CD4-positive, alpha-beta memory T cell (primary cell): ENCODE data around the gene CST11. TPM values are rescaled to one million over a fixed set of nuclear protein-coding genes. Genes with fewer than 3 reads are reported as not detected.

Source experiments
- CTCF ChIA-PET: fragments of 350-600 bp; sonication (Branson Sonifier 250); formaldehyde crosslinking; loops from one replicate; lab custom pipeline; 2021; ENCODE audit warnings: inconsistent platforms; ENCODE audit not compliant: partially characterized antibody; lab: Charles Lee
- POLR2A ChIA-PET: fragments of 350-600 bp; sonication (Branson Sonifier 250); formaldehyde crosslinking; loops from one replicate; lab custom pipeline; 2021; ENCODE audit not compliant: partially characterized antibody; lab: Charles Lee
- DNase-seq, 5 donors: peaks; one replicate each; pipeline versions ENCODE4 v3.0.0 to v3.0.0-alpha.2; 2020 to 2022; ENCODE audit warnings: mixed read lengths in 1 of 5
- H3K27ac ChIP-seq: one replicate; pipeline ENCODE4 v1.7.0; 2013; ENCODE audit warnings: low read depth, low read length
- H3K27me3 ChIP-seq: 2 replicates; pipeline ENCODE4 v1.7.0; 2013; ENCODE audit warnings: mild to moderate bottlenecking, low read length, moderate library complexity; ENCODE audit not compliant: insufficient read depth
- H3K36me3 ChIP-seq: 2 replicates; pipeline ENCODE4 v1.7.0; 2013; ENCODE audit warnings: mild to moderate bottlenecking, low read length, moderate library complexity; ENCODE audit not compliant: insufficient read depth
- H3K4me1 ChIP-seq: 2 replicates; pipeline ENCODE4 v1.7.0; 2013; ENCODE audit warnings: mild to moderate bottlenecking, low read length, moderate library complexity; ENCODE audit not compliant: insufficient read depth
- H3K4me3 ChIP-seq, 2 donors: one replicate each; pipeline ENCODE4 v1.7.0; 2013; ENCODE audit warnings: low read length in 2 of 2, mild to moderate bottlenecking in 1 of 2
- H3K9me3 ChIP-seq, 2 donors: one replicate each; pipeline ENCODE4 v1.7.0; 2013; ENCODE audit warnings: low read length in 2 of 2, control low read depth in 1 of 2; ENCODE audit not compliant: control insufficient read depth in 1 of 2
- H3K27ac Mint-ChIP-seq, 7 donors: one replicate each; pipeline ENCODE4 v1.8.0; 2020 to 2021; ENCODE audit warnings: mixed read lengths in 7 of 7, mild to moderate bottlenecking in 6 of 7, inconsistent platforms in 3 of 7, moderate library complexity in 3 of 7
- H3K27me3 Mint-ChIP-seq, 2 donors: one replicate each; pipeline ENCODE4 v1.8.0; 2020 to 2021; ENCODE audit warnings: mixed read lengths in 2 of 2
- H3K36me3 Mint-ChIP-seq, 2 donors: one replicate each; pipeline ENCODE4 v1.8.0; 2020 to 2021; ENCODE audit warnings: mixed read lengths in 2 of 2, inconsistent platforms in 1 of 2, mild to moderate bottlenecking in 1 of 2
- H3K4me1 Mint-ChIP-seq, 4 donors: one replicate each; pipeline ENCODE4 v1.8.0; 2020 to 2021; ENCODE audit warnings: mixed read lengths in 4 of 4, mild to moderate bottlenecking in 1 of 4
- H3K4me3 Mint-ChIP-seq, 8 donors: one replicate each; pipeline ENCODE4 v1.8.0; 2020 to 2021; ENCODE audit warnings: mixed read lengths in 8 of 8, mild to moderate bottlenecking in 7 of 8, moderate library complexity in 6 of 8, inconsistent platforms in 3 of 8
- H3K9me3 Mint-ChIP-seq, 8 donors: one replicate each; pipeline ENCODE4 v1.8.0; 2020 to 2021; ENCODE audit warnings: mixed read lengths in 8 of 8, mild to moderate bottlenecking in 5 of 8, inconsistent platforms in 3 of 8, moderate library complexity in 1 of 8
- intact Hi-C: fragments of 100-400 bp; cut with micrococcal nuclease; formaldehyde crosslinking; loops from one replicate; pipeline ENCODE4 v1.15.1; 2023
- polyA plus RNA-seq, 2 donors: library from polyadenylated mRNA; unstranded; fragments of 300-500 nt; fragmentation: Illumina TruSeq; gene quantifications; one replicate each; pipeline ENCODE4 v1.2.3, GENCODE V29; 2021
- total RNA-seq, 2 experiments: library from RNA; stranded (reverse); gene quantifications; one replicate each; pipeline ENCODE4 v1.2.3, GENCODE V29; 2021

The CST11 gene
- total and polyA plus RNA-seq, 4 experiments from 2014 or later, result not detected

- H3K27me3 ChIP-seq, result no peaks in the 10 kb centered on the region
- intact Hi-C loops, result no loop called here
- H3K4me3 ChIP-seq, result no peak overlapping the region
- H3K27ac ChIP-seq, result no peak overlapping the region
- Mint-ChIP-seq H3K9me3 (no peaks in the 10 kb centered on the region), H3K36me3 (peaks cover 0 to 2% of the 10 kb centered on the region in 2 donors), H3K27ac (peak overlapping the region in 2 of 7 donors; percentile 13 to 22), H3K27me3 (no peaks in the 10 kb centered on the region), H3K4me1 (peaks cover 17 to 58% (median 42%) of the 10 kb centered on the region in 4 donors), H3K4me3 (peak overlapping the region in 2 of 8 donors; percentile 9 to 25)
- ChIA-PET POLR2A (interaction anchor here (7.6 kb wide), 1 partner anchor 65 kb away, joined by 86 read pairs; the partner anchor contains the start of gene NXT1), CTCF (interaction anchor here (0.9 to 7.7 kb wide), 4 partner anchors 9 to 65 kb away, joined by 3 to 66 read pairs (median 4); partner anchors contain the start of gene NXT1)
- no peak for DNase-seq
- no peaks in the 10 kb centered on the region for H3K9me3 ChIP-seq
- H3K36me3 ChIP-seq, result no peaks in the 10 kb centered on the region
- peaks cover 21% of the 10 kb centered on the region for H3K4me1 ChIP-seq
These were observed 37.1 kb downstream of the CST11 start for GRCh38 chr20:23415555-23415954.

- CTCF ChIA-PET, result interaction anchor here (1.3 kb wide), 1 partner anchor 13 kb away, joined by 3 read pairs; no protein-coding TSS in a partner anchor
- no peak overlapping the region for H3K27ac ChIP-seq
- H3K36me3 ChIP-seq, result no peaks in the 10 kb centered on the region
- peaks cover 19% of the 10 kb centered on the region for H3K4me1 ChIP-seq
- H3K27me3 ChIP-seq, result no peaks in the 10 kb centered on the region
- Mint-ChIP-seq H3K36me3 (no peaks in the 10 kb centered on the region), H3K27me3 (no peaks in the 10 kb centered on the region), H3K27ac (no peak overlapping the region), H3K9me3 (no peaks in the 10 kb centered on the region), H3K4me3 (no peak overlapping the region), H3K4me1 (peaks cover 12 to 55% (median 42%) of the 10 kb centered on the region in 4 donors)
- H3K9me3 ChIP-seq, result no peaks in the 10 kb centered on the region
- POLR2A ChIA-PET, result no interaction called here
- no peak overlapping the region for H3K4me3 ChIP-seq
- DNase-seq, result no peak
- intact Hi-C loops, result no loop called here
These were observed 38.0 kb downstream of the CST11 start for GRCh38 chr20:23414526-23415188.

GRCh38 chr20:23413862-23414422 is 38.7 kb downstream of the CST11 start:
- no peaks in the 10 kb centered on the region for H3K36me3 ChIP-seq
- no peaks in the 10 kb centered on the region for H3K9me3 Mint-ChIP-seq
- no peak overlapping the region for H3K27ac ChIP-seq

GRCh38 chr20:23412026-23412425 is 40.6 kb downstream of the CST11 start:
- H3K36me3 ChIP-seq, result no peaks in the 10 kb centered on the region
- Mint-ChIP-seq H3K27ac (no peak overlapping the region), H3K9me3 (no peaks in the 10 kb centered on the region), H3K27me3 (no peaks in the 10 kb centered on the region), H3K36me3 (no peaks in the 10 kb centered on the region), H3K4me1 (peaks cover 14 to 55% (median 41%) of the 10 kb centered on the region in 4 donors), H3K4me3 (no peak overlapping the region)
- CTCF ChIA-PET, result no interaction called here
- H3K27me3 ChIP-seq, result no peaks in the 10 kb centered on the region
- intact Hi-C loops, result no loop called here
- POLR2A ChIA-PET, result no interaction called here
- peaks cover 22% of the 10 kb centered on the region for H3K4me1 ChIP-seq
- no peak overlapping the region for H3K27ac ChIP-seq
- no peaks in the 10 kb centered on the region for H3K9me3 ChIP-seq
- DNase-seq, result no peak
- no peak overlapping the region for H3K4me3 ChIP-seq

More at GRCh38 chr20:23413862-23414422, 38.7 kb downstream of the CST11 start:
- no peak overlapping the region for H3K4me3 Mint-ChIP-seq
- POLR2A ChIA-PET, result no interaction called here
- peaks cover 10 to 50% (median 37%) of the 10 kb centered on the region in 4 donors for H3K4me1 Mint-ChIP-seq
- no peaks in the 10 kb centered on the region for H3K27me3 Mint-ChIP-seq
- no peaks in the 10 kb centered on the region for H3K36me3 Mint-ChIP-seq
- Histone ChIP-seq H3K4me3 (no peak overlapping the region), H3K9me3 (no peaks in the 10 kb centered on the region), H3K4me1 (peaks cover 13% of the 10 kb centered on the region), H3K27me3 (no peaks in the 10 kb centered on the region)
- CTCF ChIA-PET, result no interaction called here
- no peak overlapping the region for H3K27ac Mint-ChIP-seq
- no peak for DNase-seq
- intact Hi-C loops, result no loop called here

GRCh38 chr20:23410916-23411695 is 41.6 kb downstream of the CST11 start:
- Mint-ChIP-seq H3K9me3 (no peaks in the 10 kb centered on the region), H3K27ac (no peak overlapping the region), H3K36me3 (no peaks in the 10 kb centered on the region), H3K4me1 (peaks cover 14 to 53% (median 38%) of the 10 kb centered on the region in 4 donors), H3K27me3 (no peaks in the 10 kb centered on the region), H3K4me3 (no peak overlapping the region)
- Histone ChIP-seq H3K9me3 (no peaks in the 10 kb centered on the region), H3K4me3 (no peak overlapping the region), H3K27ac (no peak overlapping the region), H3K4me1 (peaks cover 22% of the 10 kb centered on the region), H3K27me3 (no peaks in the 10 kb centered on the region), H3K36me3 (no peaks in the 10 kb centered on the region)
- no peak for DNase-seq
- intact Hi-C loops, result no loop called here
- CTCF ChIA-PET, result no interaction called here
- POLR2A ChIA-PET, result interaction anchor here (1.6 kb wide), 1 partner anchor 9 kb away, joined by 3 read pairs; no protein-coding TSS in a partner anchor

- intact Hi-C loops, result no loop called here
- H3K4me3 Mint-ChIP-seq, result no peak overlapping the region
- no peak overlapping the region for H3K27ac ChIP-seq
- no peaks in the 10 kb centered on the region for H3K36me3 Mint-ChIP-seq
- CTCF ChIA-PET, result interaction anchor here (0.8 kb wide), 1 partner anchor 12 kb away, joined by 3 read pairs; the partner anchor contains the start of gene NAPB
- DNase-seq, result no peak
- no peaks in the 10 kb centered on the region for H3K27me3 ChIP-seq
- POLR2A ChIA-PET, result interaction anchor here (0.6 to 1.6 kb wide), 2 partner anchors 11 to 34 kb away, joined by 3 read pairs; no protein-coding TSS in a partner anchor
- H3K4me3 ChIP-seq, result no peak overlapping the region
- H3K27me3 Mint-ChIP-seq, result no peaks in the 10 kb centered on the region
- no peaks in the 10 kb centered on the region for H3K36me3 ChIP-seq
- peaks cover 17% of the 10 kb centered on the region for H3K4me1 ChIP-seq
- H3K9me3 Mint-ChIP-seq, result no peaks in the 10 kb centered on the region
- H3K9me3 ChIP-seq, result no peaks in the 10 kb centered on the region
- H3K4me1 Mint-ChIP-seq, result peaks cover 14 to 47% (median 34%) of the 10 kb centered on the region in 4 donors
- H3K27ac Mint-ChIP-seq, result peak overlapping the region in 1 of 7 donors; percentile 36
These were observed 42.9 kb downstream of the CST11 start for GRCh38 chr20:23409800-23410199.

GRCh38 chr20:23408957-23409356 is 43.7 kb downstream of the CST11 start:
- no peaks in the 10 kb centered on the region for H3K9me3 Mint-ChIP-seq
- no peak for DNase-seq
- intact Hi-C loops, result no loop called here
- ChIA-PET POLR2A (no interaction called here), CTCF (interaction anchor here (0.8 kb wide), 1 partner anchor 13 kb away, joined by 3 read pairs; the partner anchor contains the start of gene NAPB)
- H3K4me1 Mint-ChIP-seq, result peaks cover 17 to 47% (median 34%) of the 10 kb centered on the region in 4 donors
- no peak overlapping the region for H3K4me3 Mint-ChIP-seq
- no peaks in the 10 kb centered on the region for H3K36me3 Mint-ChIP-seq
- H3K4me1 ChIP-seq, result peaks cover 17% of the 10 kb centered on the region
- H3K36me3 ChIP-seq, result no peaks in the 10 kb centered on the region
- H3K4me3 ChIP-seq, result no peak overlapping the region
- no peak overlapping the region for H3K27ac ChIP-seq
- no peaks in the 10 kb centered on the region for H3K9me3 ChIP-seq
- peak overlapping the region in 1 of 7 donors; percentile 19 for H3K27ac Mint-ChIP-seq
- H3K27me3 Mint-ChIP-seq, result no peaks in the 10 kb centered on the region
- no peaks in the 10 kb centered on the region for H3K27me3 ChIP-seq
